Activated CD8-positive, alpha-beta T cell treated with anti-CD3 and anti-CD28 coated beads for 36 hours (primary cell): ENCODE measurements around the gene TBC1D8. TPM values are rescaled to one million over a fixed set of nuclear protein-coding genes. Genes with fewer than 3 reads are reported as not detected.

Experiments
- ATAC-seq: fragments of 200-7000 bp; cut with Tn5 transposase; one replicate; pipeline ENCODE4 v1.10.0; 2021; ENCODE audit warnings: mild to moderate bottlenecking, moderate library complexity
- CTCF ChIA-PET: fragments of 350-600 bp; sonication (Branson Sonifier 250); formaldehyde crosslinking; loops from one replicate; lab custom pipeline; 2021; ENCODE audit warnings: antibody characterized with exemption; lab: Charles Lee
- POLR2A ChIA-PET: fragments of 350-600 bp; sonication (Branson Sonifier 250); formaldehyde crosslinking; loops from one replicate; lab custom pipeline; 2021; ENCODE audit warnings: antibody characterized with exemption; lab: Charles Lee
- DNase-seq: peaks from one replicate; pipeline ENCODE4 v3.0.0-alpha.2; 2020
- H3K27ac Mint-ChIP-seq: one replicate; pipeline ENCODE4 v1.8.0; 2021; ENCODE audit warnings: mild to moderate bottlenecking, mixed read lengths
- H3K27me3 Mint-ChIP-seq: one replicate; pipeline ENCODE4 v1.8.0; 2021; ENCODE audit warnings: mixed read lengths
- H3K36me3 Mint-ChIP-seq: one replicate; pipeline ENCODE4 v1.8.0; 2021; ENCODE audit warnings: low read depth, mixed read lengths
- H3K4me1 Mint-ChIP-seq: one replicate; pipeline ENCODE4 v1.8.0; 2021; ENCODE audit warnings: low read depth, mixed read lengths
- H3K4me3 Mint-ChIP-seq: one replicate; pipeline ENCODE4 v1.8.0; 2021; ENCODE audit warnings: mild to moderate bottlenecking, moderate library complexity, mixed read lengths
- H3K9me3 Mint-ChIP-seq: one replicate; pipeline ENCODE4 v1.8.0; 2021; ENCODE audit warnings: mixed read lengths
- intact Hi-C: fragments of 100-400 bp; cut with micrococcal nuclease; formaldehyde crosslinking; loops from one replicate; pipeline ENCODE4 v1.10.0; 2022
- total RNA-seq, 2 experiments: library from RNA; stranded (reverse); gene quantifications; one replicate each; pipeline ENCODE4 v1.2.3, GENCODE V29; 2021
- TF ChIP-seq, protein P1 (sequence below): fragments of 200-600 bp; IDR thresholded peaks from one replicate; pipeline ENCODE4 v1.8.0; 2022; ENCODE audit warnings: antibody characterized with exemption, mild to moderate bottlenecking

The TBC1D8 gene
- total RNA-seq, 2 experiments from 2014 or later, result 3.2 to 3.3 TPM

- Mint-ChIP-seq H3K36me3 (no peaks in the 10 kb centered on the region), H3K4me3 (no peak overlapping the region), H3K9me3 (no peaks in the 10 kb centered on the region), H3K27me3 (no peaks in the 10 kb centered on the region), H3K27ac (no peak overlapping the region), H3K4me1 (peaks cover 4% of the 10 kb centered on the region)
- ATAC-seq (no peak), DNase-seq (no peak)
- ChIA-PET CTCF (interaction anchor here (1.2 to 1.9 kb wide), 2 partner anchors 380 to 384 kb away, joined by 3 to 6 read pairs; no protein-coding TSS in a partner anchor), POLR2A (interaction anchor here (1.2 kb wide), 2 partner anchors 11 to 15 kb away, joined by 5 to 6 read pairs; partner anchors contain the start of gene RPL31)
- intact Hi-C loops, result no loop called here
- TF ChIP-seq, protein P1, sequence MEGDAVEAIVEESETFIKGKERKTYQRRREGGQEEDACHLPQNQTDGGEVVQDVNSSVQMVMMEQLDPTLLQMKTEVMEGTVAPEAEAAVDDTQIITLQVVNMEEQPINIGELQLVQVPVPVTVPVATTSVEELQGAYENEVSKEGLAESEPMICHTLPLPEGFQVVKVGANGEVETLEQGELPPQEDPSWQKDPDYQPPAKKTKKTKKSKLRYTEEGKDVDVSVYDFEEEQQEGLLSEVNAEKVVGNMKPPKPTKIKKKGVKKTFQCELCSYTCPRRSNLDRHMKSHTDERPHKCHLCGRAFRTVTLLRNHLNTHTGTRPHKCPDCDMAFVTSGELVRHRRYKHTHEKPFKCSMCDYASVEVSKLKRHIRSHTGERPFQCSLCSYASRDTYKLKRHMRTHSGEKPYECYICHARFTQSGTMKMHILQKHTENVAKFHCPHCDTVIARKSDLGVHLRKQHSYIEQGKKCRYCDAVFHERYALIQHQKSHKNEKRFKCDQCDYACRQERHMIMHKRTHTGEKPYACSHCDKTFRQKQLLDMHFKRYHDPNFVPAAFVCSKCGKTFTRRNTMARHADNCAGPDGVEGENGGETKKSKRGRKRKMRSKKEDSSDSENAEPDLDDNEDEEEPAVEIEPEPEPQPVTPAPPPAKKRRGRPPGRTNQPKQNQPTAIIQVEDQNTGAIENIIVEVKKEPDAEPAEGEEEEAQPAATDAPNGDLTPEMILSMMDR, result no peak
Measured at GRCh38 chr2:100990650-100991403, 160.4 kb downstream of the TBC1D8 start.

- Mint-ChIP-seq H3K9me3 (no peaks in the 10 kb centered on the region), H3K36me3 (no peaks in the 10 kb centered on the region), H3K27ac (no peak overlapping the region), H3K4me1 (peaks cover 4% of the 10 kb centered on the region), H3K4me3 (no peak overlapping the region), H3K27me3 (no peaks in the 10 kb centered on the region)
- no peak for DNase-seq
- ATAC-seq, result no peak
- TF ChIP-seq, protein P1, result no peak
- ChIA-PET CTCF (interaction anchor here (1.9 kb wide), 1 partner anchor 383 kb away, joined by 6 read pairs; no protein-coding TSS in a partner anchor), POLR2A (interaction anchor here (1.2 kb wide), 2 partner anchors 12 to 15 kb away, joined by 5 to 6 read pairs; partner anchors contain the start of gene RPL31)
- intact Hi-C loops, result no loop called here
Measured at GRCh38 chr2:100990166-100990565, 161.0 kb downstream of the TBC1D8 start.

- H3K4me3 Mint-ChIP-seq, result no peak overlapping the region
- ATAC-seq, result no peak
- no peaks in the 10 kb centered on the region for H3K27me3 Mint-ChIP-seq
- no peak for DNase-seq
- intact Hi-C loops, result no loop called here
- ChIA-PET POLR2A (interaction anchor here (1.2 kb wide), 1 partner anchor 13 kb away, joined by 6 read pairs; the partner anchor contains the start of gene RPL31), CTCF (interaction anchor here (1.2 to 1.9 kb wide), 2 partner anchors 216 to 383 kb away, joined by 3 to 6 read pairs; no protein-coding TSS in a partner anchor)
- H3K27ac Mint-ChIP-seq, result no peak overlapping the region
- peaks cover 1% of the 10 kb centered on the region for H3K36me3 Mint-ChIP-seq
- H3K4me1 Mint-ChIP-seq, result peaks cover 4% of the 10 kb centered on the region
- H3K9me3 Mint-ChIP-seq, result no peaks in the 10 kb centered on the region
- TF ChIP-seq, protein P1, result no peak
Measured at GRCh38 chr2:100989666-100990065, 161.5 kb downstream of the TBC1D8 start.

- H3K4me1 Mint-ChIP-seq, result peaks cover 4% of the 10 kb centered on the region
- H3K4me3 Mint-ChIP-seq, result no peak overlapping the region
- intact Hi-C loops, result no loop called here
- H3K27ac Mint-ChIP-seq, result no peak overlapping the region
- peaks cover 1% of the 10 kb centered on the region for H3K36me3 Mint-ChIP-seq
- ChIA-PET CTCF (interaction anchor here (1.2 to 4.2 kb wide), 3 partner anchors 216 to 382 kb away, joined by 3 to 61 read pairs (median 6); no protein-coding TSS in a partner anchor), POLR2A (interaction anchor here (2.3 kb wide), 1 partner anchor 14 kb away, joined by 7 read pairs; no protein-coding TSS in a partner anchor)
- H3K9me3 Mint-ChIP-seq, result no peaks in the 10 kb centered on the region
- H3K27me3 Mint-ChIP-seq, result no peaks in the 10 kb centered on the region
- TF ChIP-seq, protein P1, result no peak
- ATAC-seq (no peak), DNase-seq (no peak)
Measured at GRCh38 chr2:100988630-100989417, 162.4 kb downstream of the TBC1D8 start.
